Suprapubic skin (tissue), 4 donors: ENCODE data around the gene INPP5K. TPM values are rescaled to one million over a fixed set of nuclear protein-coding genes. Genes with fewer than 3 reads are reported as not detected.

Source experiments
- DNase-seq, 2 donors: peaks; one replicate each; pipeline ENCODE4 v3.0.0-alpha.2; 2019; ENCODE audit warnings: low spot score in 2 of 2
- H3K27ac ChIP-seq: fragments of 200-600 bp; sonication (generic); one replicate; pipeline ENCODE4 v1.5.1; 2019
- H3K27me3 ChIP-seq: fragments of 200-600 bp; sonication (generic); one replicate; pipeline ENCODE4 v1.5.1; 2019
- H3K36me3 ChIP-seq: fragments of 200-600 bp; sonication (generic); one replicate; pipeline ENCODE4 v1.5.1; 2019
- H3K4me1 ChIP-seq: fragments of 200-600 bp; sonication (generic); one replicate; pipeline ENCODE4 v1.5.1; 2019
- H3K4me3 ChIP-seq: fragments of 200-600 bp; sonication (generic); one replicate; pipeline ENCODE4 v1.5.1; 2019; ENCODE audit warnings: mild to moderate bottlenecking
- H3K9me3 ChIP-seq: fragments of 200-600 bp; sonication (generic); one replicate; pipeline ENCODE4 v1.5.1; 2019
- EP300 ChIP-seq: sonication (generic); formaldehyde crosslinking; IDR thresholded peaks from one replicate; pipeline ENCODE4 v1.6.1; 2017; ENCODE audit warnings: antibody characterized with exemption
- POLR2A ChIP-seq, 2 donors: fragments of 450-650 bp; IDR thresholded peaks; one replicate each; pipeline ENCODE4 v1.6.1; 2017; ENCODE audit warnings: antibody characterized with exemption in 2 of 2, mild to moderate bottlenecking in 2 of 2, moderate library complexity in 2 of 2
- POLR2AphosphoS5 ChIP-seq, 3 donors: sonication (generic); formaldehyde crosslinking; IDR thresholded peaks; one replicate each; pipeline ENCODE4 v1.6.1; 2017; ENCODE audit warnings: antibody characterized with exemption in 3 of 3
- WGBS: methylation state at CpG from one replicate; pipeline ENCODE4 v1.1.5; 2018; 5-methylcytosine and 5-hydroxymethylcytosine counted together
- total RNA-seq, 4 donors: library from RNA; depleted of rRNA; stranded (reverse); fragments of >200 nt; gene quantifications; one replicate each; pipeline ENCODE4 v1.1.0, GENCODE V29; 2016
- TF ChIP-seq, protein P1 (sequence below), 2 donors: fragments of 200-600 bp in 1 of 2; fragments of 450-650 bp in 1 of 2; sonication (generic) in 1 of 2; IDR thresholded peaks; one replicate each; pipeline ENCODE4 v1.5.1; 2016 to 2019; ENCODE audit warnings: antibody characterized with exemption in 2 of 2, mild to moderate bottlenecking in 1 of 2, moderate library complexity in 1 of 2

Gene INPP5K
- total RNA-seq, 4 donors from 2014 or later, result 91.8 to 160 (median 123) TPM

DNA sequence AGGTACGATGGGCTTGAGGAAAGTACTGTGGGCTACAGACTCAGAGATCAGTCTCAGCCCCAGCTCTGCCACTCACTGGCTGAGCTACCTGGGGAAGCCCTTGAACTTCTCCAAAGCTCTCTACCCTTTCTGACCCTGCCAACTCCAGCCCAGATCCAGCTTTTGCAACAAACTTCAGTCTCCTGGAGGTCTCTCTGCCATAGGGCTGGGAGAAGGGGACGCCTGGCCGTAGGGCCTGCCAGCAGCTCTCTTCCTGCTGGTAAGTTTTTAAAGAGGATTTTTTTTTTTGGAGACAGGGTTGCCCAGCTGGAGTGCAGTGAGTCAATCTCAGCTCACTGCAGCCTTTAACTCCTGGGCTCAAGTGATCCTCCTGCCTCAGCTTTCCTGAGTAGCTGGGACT, 11.5 kb downstream of the INPP5K start:
- 100% methylated on average over 2 of the region's 3 CpGs for WGBS
- Histone ChIP-seq H3K4me1 (peaks cover 13% of the 10 kb centered on the region), H3K4me3 (no peak overlapping the region), H3K36me3 (peaks cover 58% of the 10 kb centered on the region), H3K27me3 (no peaks in the 10 kb centered on the region), H3K9me3 (no peaks in the 10 kb centered on the region), H3K27ac (no peak overlapping the region)
- no peak for DNase-seq
- TF ChIP-seq POLR2A (IDR thresholded peaks at IDR 0.05), result no peak
- no peak for TF ChIP-seq POLR2AphosphoS5 (IDR thresholded peaks at IDR 0.05)
- TF ChIP-seq, protein P1, sequence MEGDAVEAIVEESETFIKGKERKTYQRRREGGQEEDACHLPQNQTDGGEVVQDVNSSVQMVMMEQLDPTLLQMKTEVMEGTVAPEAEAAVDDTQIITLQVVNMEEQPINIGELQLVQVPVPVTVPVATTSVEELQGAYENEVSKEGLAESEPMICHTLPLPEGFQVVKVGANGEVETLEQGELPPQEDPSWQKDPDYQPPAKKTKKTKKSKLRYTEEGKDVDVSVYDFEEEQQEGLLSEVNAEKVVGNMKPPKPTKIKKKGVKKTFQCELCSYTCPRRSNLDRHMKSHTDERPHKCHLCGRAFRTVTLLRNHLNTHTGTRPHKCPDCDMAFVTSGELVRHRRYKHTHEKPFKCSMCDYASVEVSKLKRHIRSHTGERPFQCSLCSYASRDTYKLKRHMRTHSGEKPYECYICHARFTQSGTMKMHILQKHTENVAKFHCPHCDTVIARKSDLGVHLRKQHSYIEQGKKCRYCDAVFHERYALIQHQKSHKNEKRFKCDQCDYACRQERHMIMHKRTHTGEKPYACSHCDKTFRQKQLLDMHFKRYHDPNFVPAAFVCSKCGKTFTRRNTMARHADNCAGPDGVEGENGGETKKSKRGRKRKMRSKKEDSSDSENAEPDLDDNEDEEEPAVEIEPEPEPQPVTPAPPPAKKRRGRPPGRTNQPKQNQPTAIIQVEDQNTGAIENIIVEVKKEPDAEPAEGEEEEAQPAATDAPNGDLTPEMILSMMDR (IDR thresholded peaks at IDR 0.05), result no peak
- TF ChIP-seq EP300, result no peak

DNA sequence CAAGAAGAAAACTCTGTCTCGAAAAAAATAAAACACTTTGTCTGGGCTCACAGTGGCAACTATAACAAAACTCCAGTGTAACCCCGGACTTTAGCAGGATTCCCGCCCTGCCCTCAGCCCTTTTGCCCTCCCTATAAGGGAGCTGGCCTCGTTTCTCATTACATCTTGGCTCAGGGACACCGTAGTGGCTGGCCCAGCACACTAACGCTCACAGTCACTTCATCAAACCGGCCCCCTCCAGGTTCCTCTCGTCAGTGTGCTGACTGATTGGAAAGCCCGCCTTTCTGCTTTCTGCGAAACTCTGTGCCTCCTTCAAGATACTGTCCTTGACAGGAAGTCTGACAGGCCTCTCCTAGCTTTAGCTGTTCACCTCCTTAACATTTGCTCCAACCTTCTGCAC, 12.7 kb downstream of the INPP5K start:
- Histone ChIP-seq H3K36me3 (peaks cover 49% of the 10 kb centered on the region), H3K9me3 (no peaks in the 10 kb centered on the region), H3K27ac (no peak overlapping the region), H3K4me3 (no peak overlapping the region), H3K4me1 (peaks cover 5% of the 10 kb centered on the region), H3K27me3 (no peaks in the 10 kb centered on the region)
- WGBS, result 92% methylated on average over 10 of the region's 10 CpGs
- DNase-seq, result no peak
- TF ChIP-seq POLR2A (IDR thresholded peaks at IDR 0.05), result no peak
- TF ChIP-seq, protein P1 (IDR thresholded peaks at IDR 0.05), result no peak
- no peak for TF ChIP-seq EP300
- no peak for TF ChIP-seq POLR2AphosphoS5 (IDR thresholded peaks at IDR 0.05)

DNA sequence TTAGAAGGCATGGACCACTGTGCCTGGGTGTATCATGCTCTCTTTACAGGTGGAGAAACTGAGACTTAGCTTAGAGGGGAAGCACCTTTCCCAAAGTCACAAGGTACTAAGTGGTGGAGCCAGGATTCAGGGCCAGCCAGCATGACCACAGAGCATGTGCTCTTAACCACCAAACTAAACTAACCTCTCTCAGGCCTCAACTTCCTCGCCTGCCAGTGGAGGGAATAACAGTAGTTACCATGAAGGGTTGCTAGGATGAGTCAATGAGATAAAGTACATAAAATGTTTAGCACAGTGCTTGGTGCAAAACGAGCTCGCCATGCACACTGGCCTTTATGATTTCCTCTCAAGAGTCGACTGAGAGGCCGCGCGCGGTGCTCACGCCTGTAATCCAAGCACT, 17.5 kb downstream of the INPP5K start:
- Histone ChIP-seq H3K27ac (no peak overlapping the region), H3K27me3 (no peaks in the 10 kb centered on the region), H3K36me3 (peaks cover 31% of the 10 kb centered on the region), H3K4me1 (peaks cover 13% of the 10 kb centered on the region), H3K9me3 (no peaks in the 10 kb centered on the region), H3K4me3 (no peak overlapping the region)
- no peak for TF ChIP-seq POLR2AphosphoS5 (IDR thresholded peaks at IDR 0.05)
- TF ChIP-seq, protein P1 (IDR thresholded peaks at IDR 0.05), result no peak
- TF ChIP-seq EP300, result no peak
- no peak for TF ChIP-seq POLR2A (IDR thresholded peaks at IDR 0.05)
- 69% methylated on average over 9 of the region's 9 CpGs for WGBS
- DNase-seq, result no peak

DNA sequence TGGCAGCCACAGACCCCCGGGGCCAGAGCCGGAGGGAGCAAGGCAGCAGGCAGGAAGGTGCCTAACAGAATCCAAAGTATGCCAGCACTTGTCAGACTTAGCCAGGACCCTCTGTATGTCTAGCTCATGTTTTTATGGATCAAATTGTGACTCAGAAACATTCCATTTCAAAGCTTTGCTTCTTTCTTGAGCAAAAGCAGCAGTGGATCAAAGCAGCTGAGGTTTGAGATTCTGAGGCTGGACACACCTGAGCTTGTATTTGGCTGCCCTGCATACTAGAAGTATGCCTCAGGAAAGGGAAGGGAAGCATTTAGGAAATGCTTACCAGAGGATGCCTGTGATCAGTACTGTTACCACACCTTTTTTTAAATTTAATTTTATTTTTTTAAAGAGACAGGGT, 18.2 kb downstream of the INPP5K start:
- Histone ChIP-seq H3K4me1 (peaks cover 19% of the 10 kb centered on the region), H3K4me3 (no peak overlapping the region), H3K27ac (no peak overlapping the region), H3K36me3 (peaks cover 26% of the 10 kb centered on the region), H3K9me3 (no peaks in the 10 kb centered on the region), H3K27me3 (no peaks in the 10 kb centered on the region)
- WGBS, result 71% methylated on average over 2 of the region's 2 CpGs
- TF ChIP-seq, protein P1 (IDR thresholded peaks at IDR 0.05), result no peak
- no peak for TF ChIP-seq EP300
- no peak for DNase-seq

DNA sequence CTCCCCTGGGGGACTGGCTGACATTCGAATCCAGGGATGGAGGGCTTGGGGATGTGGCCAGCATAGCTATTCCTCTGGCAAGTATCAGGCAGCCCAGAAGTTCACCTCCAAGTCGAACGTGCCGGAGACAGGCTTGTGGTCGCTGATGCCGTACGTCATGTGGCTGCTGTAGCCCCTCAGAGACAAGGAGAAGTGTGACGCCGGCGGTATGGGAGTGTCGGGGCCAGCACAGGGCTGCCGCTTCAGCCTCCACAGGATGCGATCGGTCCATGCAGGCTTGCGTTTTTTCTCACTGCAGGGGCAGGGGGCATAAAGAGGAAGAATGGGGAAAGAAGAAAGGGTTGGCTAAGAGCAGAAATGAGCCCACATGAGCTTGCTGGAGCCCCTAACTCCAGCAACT, 18.6 kb downstream of the INPP5K start:
- DNase-seq, result no peak
- no peak overlapping the region for H3K4me3 ChIP-seq
- H3K27me3 ChIP-seq, result no peaks in the 10 kb centered on the region
- TF ChIP-seq POLR2A (IDR thresholded peaks at IDR 0.05), result no peak
- TF ChIP-seq POLR2AphosphoS5 (IDR thresholded peaks at IDR 0.05), result no peak
- TF ChIP-seq, protein P1 (IDR thresholded peaks at IDR 0.05), result no peak
- TF ChIP-seq EP300, result no peak
- WGBS, result 88% methylated on average over 8 of the region's 15 CpGs
- H3K9me3 ChIP-seq, result no peaks in the 10 kb centered on the region
- peaks cover 23% of the 10 kb centered on the region for H3K4me1 ChIP-seq
- no peak overlapping the region for H3K27ac ChIP-seq
- peaks cover 26% of the 10 kb centered on the region for H3K36me3 ChIP-seq
